ENCODE data around the gene MEF2A.

- TF ChIP-seq REST (IDR thresholded peaks at IDR 0.05; ENCODE audit: insufficient read depth in 1 of 2, low read depth in 2 of 2, low read length in 2 of 2) (no peak), POLR2AphosphoS5 (IDR thresholded peaks at IDR 0.05; ENCODE audit: low read depth, low read length) (no peak), TAF1 (IDR thresholded peaks at IDR 0.05; ENCODE audit: borderline replicate concordance, insufficient read depth, low read length) (no peak), SIN3A (IDR thresholded peaks at IDR 0.05; ENCODE audit: borderline replicate concordance, insufficient read depth, low read length) (no peak)
These were observed 170.9 kb downstream of the MEF2A start for GRCh38 chr15:99736702-99737101.
